ENCODE data around the gene BAIAP2.

GRCh38 chr17:81050645-81051625 lies 16.0 kb downstream of the BAIAP2 start:
- TF ChIP-seq CTCF (IDR thresholded peaks at IDR 0.05) (no peak), POLR2A (IDR thresholded peaks at IDR 0.05) (no peak)
